ENCODE measurements around the gene NEDD4L.
"Not testable (repeated sequence)": the region's sequence is repeated elsewhere in the genome, so short reads cannot be mapped to it uniquely, and the experiment has no call there.

Gene NEDD4L

GRCh38 chr18:58045242-58046092, 1.4 kb downstream of the NEDD4L start:
- peak; percentile 26 for DNase-seq (ENCODE audit: low spot score)
- in situ Hi-C loops (cut with MboI; ENCODE audit: low pct_unique_long_range_greater_than_20kb, low sequenced_read_pairs, unreplicated experiment), result no loop called here
- TF ChIP-seq, protein P1, sequence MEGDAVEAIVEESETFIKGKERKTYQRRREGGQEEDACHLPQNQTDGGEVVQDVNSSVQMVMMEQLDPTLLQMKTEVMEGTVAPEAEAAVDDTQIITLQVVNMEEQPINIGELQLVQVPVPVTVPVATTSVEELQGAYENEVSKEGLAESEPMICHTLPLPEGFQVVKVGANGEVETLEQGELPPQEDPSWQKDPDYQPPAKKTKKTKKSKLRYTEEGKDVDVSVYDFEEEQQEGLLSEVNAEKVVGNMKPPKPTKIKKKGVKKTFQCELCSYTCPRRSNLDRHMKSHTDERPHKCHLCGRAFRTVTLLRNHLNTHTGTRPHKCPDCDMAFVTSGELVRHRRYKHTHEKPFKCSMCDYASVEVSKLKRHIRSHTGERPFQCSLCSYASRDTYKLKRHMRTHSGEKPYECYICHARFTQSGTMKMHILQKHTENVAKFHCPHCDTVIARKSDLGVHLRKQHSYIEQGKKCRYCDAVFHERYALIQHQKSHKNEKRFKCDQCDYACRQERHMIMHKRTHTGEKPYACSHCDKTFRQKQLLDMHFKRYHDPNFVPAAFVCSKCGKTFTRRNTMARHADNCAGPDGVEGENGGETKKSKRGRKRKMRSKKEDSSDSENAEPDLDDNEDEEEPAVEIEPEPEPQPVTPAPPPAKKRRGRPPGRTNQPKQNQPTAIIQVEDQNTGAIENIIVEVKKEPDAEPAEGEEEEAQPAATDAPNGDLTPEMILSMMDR (IDR thresholded peaks at IDR 0.05; ENCODE audit: extremely low read depth, insufficient read depth, missing control alignments), result no peak

- no peak for DNase-seq (ENCODE audit: low spot score)
- in situ Hi-C loops (cut with MboI; ENCODE audit: low pct_unique_long_range_greater_than_20kb, low sequenced_read_pairs, unreplicated experiment), result no loop called here
- TF ChIP-seq, protein P1 (IDR thresholded peaks at IDR 0.05; ENCODE audit: extremely low read depth, insufficient read depth, missing control alignments), result no peak
Observed at GRCh38 chr18:58046093-58046793, 2.2 kb downstream of the NEDD4L start.

DNA sequence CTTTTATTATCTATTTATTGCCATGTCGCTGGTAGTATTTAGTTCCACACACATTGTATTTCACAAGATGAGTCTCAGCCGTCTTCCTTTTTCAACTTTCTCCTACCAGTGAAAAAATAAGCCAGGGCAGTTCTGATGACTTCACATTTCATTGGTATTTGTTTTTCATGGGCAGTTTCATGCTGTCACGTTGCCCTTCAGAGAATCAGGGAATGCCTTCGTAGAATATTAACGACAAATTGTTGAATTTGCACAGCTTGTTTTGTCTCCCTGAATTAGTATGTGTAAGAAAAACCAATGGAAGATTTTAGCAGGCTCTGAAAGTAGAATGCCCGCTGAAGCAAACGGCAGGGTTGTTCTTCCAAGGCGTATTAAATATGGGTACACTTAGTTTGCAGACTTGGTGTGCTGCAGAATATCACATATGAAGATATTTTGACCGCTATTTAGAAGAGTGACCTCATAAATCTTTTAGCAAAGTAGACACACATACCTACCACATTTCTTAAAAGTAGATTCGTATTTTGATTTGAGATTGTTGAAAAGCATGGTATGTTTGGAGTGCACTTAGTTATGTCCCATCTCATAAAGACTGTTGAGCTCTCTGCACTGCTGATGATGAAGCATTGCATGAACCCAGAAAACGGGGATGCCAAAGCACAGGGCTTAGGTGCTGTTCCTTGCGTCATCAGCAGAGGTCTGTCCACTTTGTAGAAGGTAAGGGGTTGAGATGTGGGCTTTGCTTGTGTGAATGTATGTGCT, 2.9 kb downstream of the NEDD4L start:
- TF ChIP-seq, protein P1 (IDR thresholded peaks at IDR 0.05; ENCODE audit: extremely low read depth, insufficient read depth, missing control alignments), result no peak
- DNase-seq (ENCODE audit: low spot score), result no peak
- in situ Hi-C loops (cut with MboI; ENCODE audit: low pct_unique_long_range_greater_than_20kb, low sequenced_read_pairs, unreplicated experiment), result no loop called here

DNA sequence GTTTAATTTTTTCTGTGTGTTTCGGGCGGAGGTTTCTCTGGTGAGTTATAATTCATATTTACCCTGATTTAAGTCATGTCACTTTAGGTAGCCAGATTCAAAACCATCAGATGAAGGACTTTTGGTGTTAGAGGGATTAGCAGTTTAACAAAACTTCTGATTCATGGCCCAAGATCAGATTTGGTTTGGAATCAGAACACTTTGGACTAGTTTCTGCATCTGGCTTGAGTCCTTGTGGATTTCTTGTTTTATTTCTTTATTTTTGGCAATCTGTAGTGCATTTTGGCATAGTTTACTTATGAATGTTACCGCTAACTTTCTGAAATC, 3.5 kb downstream of the NEDD4L start:
- in situ Hi-C loops (cut with MboI; ENCODE audit: low pct_unique_long_range_greater_than_20kb, low sequenced_read_pairs, unreplicated experiment), result no loop called here
- TF ChIP-seq, protein P1 (IDR thresholded peaks at IDR 0.05; ENCODE audit: extremely low read depth, insufficient read depth, missing control alignments), result no peak
- no peak for DNase-seq (ENCODE audit: low spot score)

DNA sequence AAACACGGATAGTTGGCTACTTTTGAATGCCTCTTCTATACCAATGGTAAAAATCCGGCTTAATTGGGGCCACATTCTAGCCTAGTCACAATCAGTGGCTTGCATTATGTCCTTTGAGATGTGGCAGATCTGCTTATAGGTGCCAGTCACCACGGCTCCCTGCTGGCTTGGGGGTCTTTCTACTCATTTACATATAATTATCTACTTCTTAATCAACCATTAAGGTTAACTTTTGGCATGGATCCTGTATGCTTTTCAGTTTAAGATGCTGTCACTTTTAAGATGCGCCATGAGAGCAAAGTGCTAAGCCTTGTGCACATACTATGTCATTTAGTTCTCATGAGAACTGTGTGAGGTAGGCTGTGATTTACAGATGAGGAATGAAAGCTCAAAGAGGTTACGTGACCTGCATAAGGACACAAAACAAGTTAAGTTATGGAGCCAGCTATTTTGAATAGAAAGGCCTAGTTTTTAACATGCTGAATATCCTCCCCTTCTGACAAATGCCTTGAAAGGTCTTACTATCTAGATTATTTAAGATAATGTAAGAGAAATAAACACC, 4.1 kb downstream of the NEDD4L start:
- no peak for DNase-seq (ENCODE audit: low spot score)
- TF ChIP-seq, protein P1 (IDR thresholded peaks at IDR 0.05; ENCODE audit: extremely low read depth, insufficient read depth, missing control alignments), result no peak
- in situ Hi-C loops (cut with MboI; ENCODE audit: low pct_unique_long_range_greater_than_20kb, low sequenced_read_pairs, unreplicated experiment), result no loop called here

- no peak for DNase-seq (ENCODE audit: low spot score)
- TF ChIP-seq, protein P1 (IDR thresholded peaks at IDR 0.05; ENCODE audit: extremely low read depth, insufficient read depth, missing control alignments), result no peak
- in situ Hi-C loops (cut with MboI; ENCODE audit: low pct_unique_long_range_greater_than_20kb, low sequenced_read_pairs, unreplicated experiment), result no loop called here
Observed at GRCh38 chr18:58049000-58049688, 5.1 kb downstream of the NEDD4L start.

DNA sequence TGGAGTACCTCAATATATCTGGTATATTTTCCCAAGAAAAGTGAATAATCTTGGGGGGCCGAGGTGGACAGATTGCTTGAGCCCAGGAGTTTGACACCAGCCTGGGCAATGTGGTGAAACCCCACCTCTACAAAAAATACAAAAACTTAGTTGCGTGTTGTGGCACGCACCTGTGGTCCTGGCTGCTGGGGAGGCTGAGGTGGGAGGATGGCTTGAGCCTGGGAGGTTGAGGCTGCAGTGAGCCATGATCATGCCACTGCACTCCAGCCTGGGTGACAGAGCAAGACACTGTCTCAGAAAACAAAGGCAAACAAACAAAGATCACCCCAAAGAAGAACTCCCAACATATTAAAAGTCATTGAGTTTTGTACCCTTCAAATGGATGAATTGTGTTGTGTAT, 6.9 kb downstream of the NEDD4L start:
- DNase-seq (ENCODE audit: low spot score); in situ Hi-C loops (cut with MboI; ENCODE audit: low pct_unique_long_range_greater_than_20kb, low sequenced_read_pairs, unreplicated experiment): not testable (repeated sequence)

All from GM13977 (cell line).